HepG2 (cell line): ENCODE measurements around the gene CRLF1. TPM values are rescaled to one million over a fixed set of nuclear protein-coding genes. Genes with fewer than 3 reads are reported as not detected.

ENCODE experiments used
- ATAC-seq: fragments of 200-7000 bp; cut with Tn5 transposase; 3 replicates; pipeline ENCODE4 v1.9.1; 2020; ENCODE audit warnings: mild to moderate bottlenecking, moderate library complexity
- BruUV-seq: library from RNA; stranded (reverse); fragments of 400-500 nt; replicated peaks from 2 replicates; lab custom pipeline; 2021; lab: Mats Ljungman, UMichigan
- CTCF ChIA-PET: fragments of 300-600 bp; formaldehyde crosslinking; extraction: SDS; loops from one replicate; lab custom pipeline; 2021; ENCODE audit warnings: low total read pairs, inconsistent platforms, low intra/inter-chr PET ratio; lab: Yijun Ruan, JAX
- POLR2A ChIA-PET: fragments of 350-600 bp; sonication (Branson Sonifier 250); formaldehyde crosslinking; loops from one replicate; lab custom pipeline; 2020; ENCODE audit warnings: antibody characterized with exemption, inconsistent platforms; lab: Yijun Ruan, JAX
- DNase-seq: peaks from one replicate; pipeline ENCODE4 v3.0.0-alpha.2; 2015; ENCODE audit warnings: low spot score
- FAIRE-seq: peaks from 3 replicates; lab custom pipeline; 2011; peaks lifted over from hg19 to GRCh38; lab: Jason Lieb, UNC
- H2AFZ ChIP-seq: one replicate; pipeline ENCODE4 v1.6.1; 2011; ENCODE audit warnings: low read length, inconsistent platforms
- H3K27ac ChIP-seq: fragments of 300-600 bp; 3 replicates; pipeline ENCODE4 v1.8.0; 2011; ENCODE audit warnings: mixed run types, mild to moderate bottlenecking, mixed read lengths, low read length, inconsistent platforms; ENCODE audit not compliant: insufficient read depth; ENCODE audit errors: extremely low read length
- H3K27me3 ChIP-seq, 2 experiments: fragments of 200-600 bp in 1 of 2; 2 replicates in 1 of 2; 3 replicates in 1 of 2; pipeline versions ENCODE4 v1.6.0 to v1.8.0; 2011; ENCODE audit warnings: low read length in 2 of 2, mild to moderate bottlenecking in 2 of 2, moderate library complexity in 2 of 2, inconsistent platforms in 1 of 2; ENCODE audit not compliant: insufficient read depth in 2 of 2, control insufficient read depth in 1 of 2
- H3K36me3 ChIP-seq, 2 experiments: fragments of 200-600 bp in 1 of 2; replicated peaks in 1 of 2; 2 replicates in 1 of 2; 3 replicates in 1 of 2; pipeline versions ENCODE4 v1.5.1 to v1.8.0; 2011; ENCODE audit warnings: low read length in 2 of 2, inconsistent platforms in 1 of 2; ENCODE audit not compliant: insufficient read depth in 2 of 2, control insufficient read depth in 1 of 2
- H3K4me1 ChIP-seq: 2 replicates; pipeline ENCODE4 v1.5.1; 2012; ENCODE audit warnings: low read length, inconsistent platforms; ENCODE audit not compliant: insufficient read depth
- H3K4me2 ChIP-seq: 2 replicates; pipeline ENCODE4 v1.6.0; 2011; ENCODE audit warnings: low read depth, low read length, inconsistent platforms
- H3K4me3 ChIP-seq, 3 experiments: fragments of 200-600 bp in 1 of 3; sonication (generic), shearing (Covaris generic) in 1 of 3; replicated peaks in 1 of 3; 2 replicates each; pipeline ENCODE4 v1.5.1; 2011 to 2016; ENCODE audit warnings: low read length in 3 of 3, inconsistent platforms in 2 of 3, low read depth in 2 of 3, mild to moderate bottlenecking in 2 of 3, control low read depth in 1 of 3, mixed read lengths in 1 of 3; ENCODE audit not compliant: insufficient read depth in 1 of 3
- H3K79me2 ChIP-seq: one replicate; pipeline ENCODE4 v1.6.1; 2011; ENCODE audit warnings: low read length, inconsistent platforms; ENCODE audit not compliant: insufficient read depth
- H3K9ac ChIP-seq: 2 replicates; pipeline ENCODE4 v1.6.0; 2011; ENCODE audit warnings: mild to moderate bottlenecking, low read depth, low read length, inconsistent platforms; ENCODE audit not compliant: insufficient read depth
- H3K9me3 ChIP-seq: 2 replicates; pipeline ENCODE4 v1.5.1; 2012; ENCODE audit warnings: mild to moderate bottlenecking, low read length
- H4K20me1 ChIP-seq: 2 replicates; pipeline ENCODE4 v1.6.0; 2011; ENCODE audit warnings: inconsistent platforms, mild to moderate bottlenecking, low read length, moderate library complexity; ENCODE audit not compliant: insufficient read depth
- DPF2 ChIP-seq: sonication (generic); formaldehyde crosslinking; IDR thresholded peaks from 2 replicates; pipeline ENCODE4 v1.4.0; 2020; ENCODE audit warnings: mild to moderate bottlenecking, low read depth, missing genetic modification reagents, borderline replicate concordance
- ELF4 ChIP-seq: sonication (generic); formaldehyde crosslinking; IDR thresholded peaks from 2 replicates; pipeline ENCODE4 v1.5.0; 2020; ENCODE audit warnings: missing genetic modification reagents, mild to moderate bottlenecking, moderate library complexity, borderline replicate concordance
- FOSL1 ChIP-seq: sonication (generic); formaldehyde crosslinking; IDR thresholded peaks from 2 replicates; pipeline ENCODE4 v1.9.0; 2021; ENCODE audit warnings: missing genetic modification reagents, borderline replicate concordance
- KMT2A ChIP-seq: sonication (generic); formaldehyde crosslinking; IDR thresholded peaks from 2 replicates; pipeline ENCODE4 v1.4.0; 2020; ENCODE audit warnings: missing genetic modification reagents
- MZF1 ChIP-seq: sonication (generic); formaldehyde crosslinking; IDR thresholded peaks from 2 replicates; pipeline ENCODE4 v1.8.1; 2023; ENCODE audit warnings: mild to moderate bottlenecking, missing genetic modification reagents, borderline replicate concordance
- NR3C1 ChIP-seq: sonication (generic); formaldehyde crosslinking; IDR thresholded peaks from 2 replicates; pipeline ENCODE4 v1.4.0; 2020; ENCODE audit warnings: missing genetic modification reagents
- PCBP2 ChIP-seq: fragments of 200-400 bp; formaldehyde crosslinking; optimal IDR thresholded peaks from 2 replicates; pipeline ENCODE3; 2018; ENCODE audit warnings: low read length, low read depth; ENCODE audit not compliant: poor library complexity, severe bottlenecking
- POLR2AphosphoS5 ChIP-seq: IDR thresholded peaks from 2 replicates; pipeline ENCODE4 v1.6.1; 2012; ENCODE audit warnings: low read depth, low read length
- SMAD1 ChIP-seq: sonication (generic); formaldehyde crosslinking; IDR thresholded peaks from 2 replicates; pipeline ENCODE4 v1.4.0; 2020; ENCODE audit warnings: missing genetic modification reagents, low read depth, mild to moderate bottlenecking, borderline replicate concordance
- SOX5 ChIP-seq: IDR thresholded peaks from 2 replicates; pipeline ENCODE4 v1.6.1; 2016; ENCODE audit warnings: borderline replicate concordance
- SP140L ChIP-seq: sonication (generic); formaldehyde crosslinking; IDR thresholded peaks from 2 replicates; pipeline ENCODE4 v1.4.0; 2020; ENCODE audit warnings: missing genetic modification reagents, borderline replicate concordance
- SRSF4 ChIP-seq: fragments of 200-400 bp; formaldehyde crosslinking; IDR thresholded peaks from one replicate; pipeline ENCODE4 v1.6.1; 2018; ENCODE audit warnings: mild to moderate bottlenecking, low read depth, low read length, moderate library complexity; ENCODE audit not compliant: poor library complexity, severe bottlenecking
- WIZ ChIP-seq: sonication (generic); formaldehyde crosslinking; IDR thresholded peaks from 2 replicates; pipeline ENCODE4 v1.5.1; 2020; ENCODE audit warnings: mild to moderate bottlenecking, missing genetic modification reagents
- ZNF224 ChIP-seq: sonication (generic); formaldehyde crosslinking; IDR thresholded peaks from 2 replicates; pipeline ENCODE4 v1.5.0; 2020; ENCODE audit warnings: mild to moderate bottlenecking, missing genetic modification reagents
- ZNF567 ChIP-seq: sonication (generic); formaldehyde crosslinking; IDR thresholded peaks from 2 replicates; pipeline ENCODE4 v1.8.1; 2023; ENCODE audit warnings: mild to moderate bottlenecking, missing genetic modification reagents, borderline replicate concordance
- ZNF746 ChIP-seq: sonication (generic); formaldehyde crosslinking; IDR thresholded peaks from 2 replicates; pipeline ENCODE4 v1.8.0; 2022; ENCODE audit warnings: mild to moderate bottlenecking, missing genetic modification reagents
- ZSCAN22 ChIP-seq: sonication (generic); formaldehyde crosslinking; IDR thresholded peaks from 2 replicates; pipeline ENCODE4 v1.4.0; 2020; ENCODE audit warnings: mild to moderate bottlenecking, missing genetic modification reagents
- WGBS: methylation state at CpG from one replicate; pipeline ENCODE4 v1.1.6; 2017; ENCODE audit warnings: low lambda C conversion rate; 5-methylcytosine and 5-hydroxymethylcytosine counted together
- in situ Hi-C: cut with HindIII; loops from 2 replicates; pipeline ENCODE4 v1.10.0; 2017; ENCODE audit warnings: low pct_unique_long_range_greater_than_20kb; ENCODE audit not compliant: extremely low pct_ligation_motif_present
- intact Hi-C: fragments of 100-400 bp; cut with micrococcal nuclease; formaldehyde crosslinking; loops from one replicate; pipeline ENCODE4 v1.10.0; 2022; ENCODE audit not compliant: unreplicated experiment
- polyA plus RNA-seq, 8 experiments: library from polyadenylated mRNA; depleted of rRNA in 3 of 8; stranded (reverse) in 7 of 8; unstranded in 1 of 8; fragments of >200 nt; fragmentation: Illumina TruSeq in 4 of 8; extraction: Trizol in 4 of 8; gene quantifications; 2 replicates each; pipeline versions ENCODE4 v1.2.1 to v1.2.3, GENCODE V29; 2011 to 2016; ENCODE audit warnings: low read depth in 4 of 8, missing spikeins in 1 of 8, mixed read lengths in 1 of 8; ENCODE audit not compliant: insufficient read depth in 1 of 8
- total RNA-seq, 5 experiments: library from RNA; depleted of rRNA; stranded (reverse); fragments of >200 nt; fragmentation: Illumina TruSeq; extraction: Trizol; gene quantifications; 2 replicates each; pipeline ENCODE4 v1.2.3, GENCODE V29; 2016; ENCODE audit warnings: low read depth in 1 of 5
- TF ChIP-seq, protein P1 (sequence below): sonication (generic); formaldehyde crosslinking; IDR thresholded peaks from 2 replicates; pipeline ENCODE4 v1.4.0; 2020; ENCODE audit warnings: missing genetic modification reagents
- TF ChIP-seq, protein P2 (sequence below): sonication (generic); formaldehyde crosslinking; IDR thresholded peaks from 2 replicates; pipeline ENCODE4 v1.5.0; 2020; ENCODE audit warnings: missing genetic modification reagents, mild to moderate bottlenecking, borderline replicate concordance

Gene CRLF1
- total and polyA plus RNA-seq, 2 of the 13 experiments (the other 11 are each of a cell fraction or from before 2014, with no cell fraction given), result 217 to 296 TPM

DNA sequence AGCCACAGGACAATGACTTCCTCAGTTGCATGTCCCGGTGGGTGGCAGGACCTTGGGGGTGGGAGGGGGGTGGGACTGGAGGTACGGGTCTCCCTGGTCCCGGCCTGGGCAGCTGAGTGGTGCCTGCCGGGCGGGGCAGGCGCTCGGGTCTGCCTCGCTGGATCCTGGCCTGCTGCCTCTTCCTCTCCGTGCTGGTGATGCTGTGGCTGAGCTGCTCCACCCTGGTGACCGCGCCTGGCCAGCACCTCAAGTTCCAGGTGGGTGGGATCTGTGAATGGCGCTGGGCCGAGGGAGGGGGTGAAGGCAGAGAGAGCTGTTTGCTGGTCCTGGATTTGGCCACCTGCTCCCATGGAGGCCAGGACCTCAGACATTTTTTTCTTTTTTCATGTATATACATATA is 11.6 kb upstream of the CRLF1 start:
- no peaks in the 10 kb centered on the region for H3K9me3 ChIP-seq
- FAIRE-seq (no peak), DNase-seq (no peak), ATAC-seq (no peak)
- ChIA-PET POLR2A (no interaction called here), CTCF (no interaction called here)
- in situ Hi-C loops, result no loop called here
- no peak overlapping the region for H2AFZ ChIP-seq
- H3K27me3 ChIP-seq, result no peaks in the 10 kb centered on the region
- BruUV-seq, result no TSS peak
- intact Hi-C loops, result no loop called here
- H4K20me1 ChIP-seq, result no peaks in the 10 kb centered on the region
- H3K4me1 ChIP-seq, result peaks cover 4% of the 10 kb centered on the region; the same call in 1 of the 2 replicates
- no peak overlapping the region for H3K4me3 ChIP-seq
- H3K9ac ChIP-seq, result no peak overlapping the region
- H3K4me2 ChIP-seq, result no peak overlapping the region
- TF ChIP-seq, protein P1, sequence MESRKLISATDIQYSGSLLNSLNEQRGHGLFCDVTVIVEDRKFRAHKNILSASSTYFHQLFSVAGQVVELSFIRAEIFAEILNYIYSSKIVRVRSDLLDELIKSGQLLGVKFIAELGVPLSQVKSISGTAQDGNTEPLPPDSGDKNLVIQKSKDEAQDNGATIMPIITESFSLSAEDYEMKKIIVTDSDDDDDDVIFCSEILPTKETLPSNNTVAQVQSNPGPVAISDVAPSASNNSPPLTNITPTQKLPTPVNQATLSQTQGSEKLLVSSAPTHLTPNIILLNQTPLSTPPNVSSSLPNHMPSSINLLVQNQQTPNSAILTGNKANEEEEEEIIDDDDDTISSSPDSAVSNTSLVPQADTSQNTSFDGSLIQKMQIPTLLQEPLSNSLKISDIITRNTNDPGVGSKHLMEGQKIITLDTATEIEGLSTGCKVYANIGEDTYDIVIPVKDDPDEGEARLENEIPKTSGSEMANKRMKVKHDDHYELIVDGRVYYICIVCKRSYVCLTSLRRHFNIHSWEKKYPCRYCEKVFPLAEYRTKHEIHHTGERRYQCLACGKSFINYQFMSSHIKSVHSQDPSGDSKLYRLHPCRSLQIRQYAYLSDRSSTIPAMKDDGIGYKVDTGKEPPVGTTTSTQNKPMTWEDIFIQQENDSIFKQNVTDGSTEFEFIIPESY, result peak; percentile 49; the same call in 1 of the 2 replicates
- TF ChIP-seq MZF1 (CRISPR knock-in tag), result no peak
- H3K79me2 ChIP-seq, result no peaks in the 10 kb centered on the region
- 84% methylated on average over 2 of the region's 13 CpGs for WGBS
- H3K27ac ChIP-seq, result no peak overlapping the region
- H3K36me3 ChIP-seq, result no peaks in the 10 kb centered on the region

DNA sequence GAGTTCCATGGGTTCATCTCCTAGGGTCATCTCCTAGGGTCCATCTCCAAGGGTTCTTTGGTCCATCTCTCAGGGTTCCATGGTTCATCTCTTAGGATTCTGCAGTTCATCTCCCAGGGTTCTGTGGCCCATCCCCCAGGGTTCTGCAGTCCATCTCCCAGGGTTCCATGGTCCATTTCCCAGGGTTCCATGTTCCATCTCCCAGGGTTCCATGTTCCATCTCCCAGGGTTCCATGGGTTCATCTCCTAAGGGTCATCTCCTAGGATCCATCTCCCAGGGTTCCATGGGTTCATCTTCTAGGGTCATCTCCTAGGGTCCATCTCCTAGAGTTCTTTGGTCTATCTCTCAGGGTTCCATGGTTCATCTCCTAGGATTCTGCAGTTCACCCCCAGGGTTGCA is 11.0 kb upstream of the CRLF1 start:
- DNase-seq (no peak), FAIRE-seq (no peak), ATAC-seq (no peak)
- POLR2A ChIA-PET, result no interaction called here
- BruUV-seq, result no TSS peak
- Histone ChIP-seq H3K4me1 (peaks cover 10% of the 10 kb centered on the region; the same call in 1 of the 2 replicates), H3K27ac (no peak overlapping the region), H3K9ac (no peak overlapping the region), H3K36me3 (no peaks in the 10 kb centered on the region), H3K4me2 (no peak overlapping the region), H4K20me1 (no peaks in the 10 kb centered on the region), H3K79me2 (no peaks in the 10 kb centered on the region), H3K4me3 (no peak overlapping the region), H3K27me3 (peaks cover 0 to under 1% of the 10 kb centered on the region in 2 experiments; a peak in 1 of 5 replicates), H3K9me3 (no peaks in the 10 kb centered on the region), H2AFZ (no peak overlapping the region)
- in situ Hi-C loops, result no loop called here
- intact Hi-C loops, result no loop called here
- CTCF ChIA-PET, result no interaction called here
- TF ChIP-seq DPF2 (CRISPR knock-in tag) (no peak), KMT2A (no peak), SRSF4 (no peak), WIZ (CRISPR knock-in tag) (no peak), SOX5 (CRISPR knock-in tag) (no peak), PCBP2 (no peak), ZSCAN22 (no peak), ZNF224 (no peak), FOSL1 (CRISPR knock-in tag) (no peak), ZNF567 (CRISPR knock-in tag) (no peak), NR3C1 (CRISPR knock-in tag) (no peak), POLR2AphosphoS5 (no peak), SP140L (CRISPR knock-in tag) (no peak), ZNF746 (CRISPR knock-in tag) (no peak), SMAD1 (CRISPR knock-in tag) (no peak), ELF4 (CRISPR knock-in tag) (no peak)
- TF ChIP-seq, protein P2, sequence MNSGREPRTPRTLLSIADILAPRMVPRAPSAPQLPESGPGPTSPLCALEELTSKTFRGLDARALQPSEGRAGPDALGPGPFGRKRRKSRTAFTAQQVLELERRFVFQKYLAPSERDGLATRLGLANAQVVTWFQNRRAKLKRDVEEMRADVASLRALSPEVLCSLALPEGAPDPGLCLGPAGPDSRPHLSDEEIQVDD (CRISPR knock-in tag), result no peak
